Panc1 (cell line): ENCODE data around the gene CHCHD1. TPM values are rescaled to one million over a fixed set of nuclear protein-coding genes. Genes with fewer than 3 reads are reported as not detected.

Source experiments
- ATAC-seq: fragments of 200-7000 bp; cut with Tn5 transposase; 2 replicates; pipeline ENCODE4 v1.9.1; 2020; ENCODE audit warnings: mild to moderate bottlenecking, moderate library complexity
- BruUV-seq: library from RNA; stranded (reverse); fragments of 400-500 nt; replicated peaks from 2 replicates; lab custom pipeline; 2021; lab: Mats Ljungman, UMichigan
- CTCF ChIA-PET: fragments of 300-600 bp; sonication (Branson Sonifier 250); formaldehyde crosslinking; loops from one replicate; lab custom pipeline; 2022; ENCODE audit warnings: antibody characterized with exemption; lab: Charles Lee
- POLR2A ChIA-PET: fragments of 300-600 bp; sonication (Branson Sonifier 250); formaldehyde crosslinking; loops from one replicate; lab custom pipeline; 2022; ENCODE audit warnings: antibody characterized with exemption; lab: Charles Lee
- DNase-seq: peaks from one replicate; pipeline ENCODE4 v3.0.0-alpha.2; 2010; ENCODE audit warnings: low read depth, low spot score
- H3K27ac ChIP-seq: 2 replicates; pipeline ENCODE4 v1.5.1; 2011; ENCODE audit warnings: mild to moderate bottlenecking, low read length, inconsistent platforms
- H3K27me3 ChIP-seq: fragments of 200-500 bp; sonication (Bioruptor generic); 2 replicates; pipeline ENCODE4 v1.6.0; 2014; ENCODE audit warnings: low read length, inconsistent platforms; ENCODE audit not compliant: control insufficient read depth, insufficient read depth
- H3K36me3 ChIP-seq: fragments of 200-500 bp; sonication (Bioruptor generic); 2 replicates; pipeline ENCODE4 v1.5.1; 2014; ENCODE audit warnings: inconsistent platforms, mild to moderate bottlenecking, low read length, moderate library complexity; ENCODE audit not compliant: control insufficient read depth, insufficient read depth
- H3K4me1 ChIP-seq: 2 replicates; pipeline ENCODE4 v1.5.1; 2011; ENCODE audit warnings: inconsistent platforms, mild to moderate bottlenecking, low read length, moderate library complexity; ENCODE audit not compliant: control insufficient read depth, insufficient read depth
- H3K4me3 ChIP-seq, 2 experiments: 2 replicates each; pipeline ENCODE4 v1.5.1; 2011 to 2012; ENCODE audit warnings: low read depth in 2 of 2, low read length in 2 of 2, mild to moderate bottlenecking in 2 of 2, inconsistent platforms in 1 of 2, moderate library complexity in 1 of 2
- H3K9me3 ChIP-seq: fragments of 200-500 bp; sonication (Bioruptor generic); 2 replicates; pipeline ENCODE4 v1.5.1; 2014; ENCODE audit warnings: low read depth, mild to moderate bottlenecking, inconsistent platforms, low read length, moderate library complexity; ENCODE audit not compliant: control insufficient read depth, insufficient read depth
- CTCF ChIP-seq: fragments of 450-650 bp; IDR thresholded peaks from 2 replicates; pipeline ENCODE4 v1.5.1; 2017; ENCODE audit warnings: mild to moderate bottlenecking
- POLR2AphosphoS5 ChIP-seq: IDR thresholded peaks from 2 replicates; pipeline ENCODE4 v1.6.1; 2012; ENCODE audit warnings: mild to moderate bottlenecking, low read depth, low read length, moderate library complexity
- REST ChIP-seq, 2 experiments: IDR thresholded peaks; 2 replicates each; pipeline ENCODE4 v1.6.1; 2011 to 2012; ENCODE audit warnings: low read depth in 2 of 2, control low read depth in 1 of 2, low read length in 1 of 2, mild to moderate bottlenecking in 1 of 2, moderate library complexity in 1 of 2; ENCODE audit not compliant: insufficient read depth in 1 of 2
- SIN3A ChIP-seq: IDR thresholded peaks from 2 replicates; pipeline ENCODE4 v1.6.1; 2012; ENCODE audit warnings: low read depth, mild to moderate bottlenecking, low read length, moderate library complexity, borderline replicate concordance; ENCODE audit not compliant: insufficient read depth
- TCF7L2 ChIP-seq: IDR thresholded peaks from 2 replicates; pipeline ENCODE4 v1.6.1; 2011; ENCODE audit warnings: mild to moderate bottlenecking, low read depth, low read length, inconsistent platforms
- in situ Hi-C: cut with HindIII; loops from 2 replicates; pipeline ENCODE4 v1.10.0; 2016; ENCODE audit warnings: low sequenced_read_pairs, low pct_unique_long_range_greater_than_20kb
- intact Hi-C: fragments of 100-400 bp; cut with micrococcal nuclease; formaldehyde crosslinking; loops from one replicate; pipeline ENCODE4 v1.10.0; 2022; ENCODE audit not compliant: unreplicated experiment
- total RNA-seq: library from RNA; stranded (reverse); gene quantifications from one replicate; pipeline ENCODE4 v1.2.1, GENCODE V29; 2021; ENCODE audit not compliant: unreplicated experiment

Gene CHCHD1
- total RNA-seq, 1 experiment from 2014 or later, result 41.2 TPM

GRCh38 chr10:73743327-73743904, 38.4 kb upstream of the CHCHD1 start:
- H3K27me3 ChIP-seq, result no peaks in the 10 kb centered on the region
- TSS peak; percentile 100 for BruUV-seq
- peaks cover 23% of the 10 kb centered on the region for H3K4me1 ChIP-seq
- CTCF ChIA-PET, result no interaction called here
- peak overlapping the region; percentile 100 for H3K27ac ChIP-seq
- peak overlapping the region; percentile 91 to 97 for H3K4me3 ChIP-seq
- peaks cover 8% of the 10 kb centered on the region; the same call in 1 of the 2 replicates for H3K36me3 ChIP-seq
- intact Hi-C loops, result no loop called here
- TF ChIP-seq REST (IDR thresholded peaks at IDR 0.05; ENCODE audit: insufficient read depth in 1 of 2, low read depth in 2 of 2, low read length in 1 of 2) (0 out of 4 replicates have a peak, but pooled peaks of 1 of the 2 experiments have one; percentile 8), SIN3A (no peak)
- in situ Hi-C loops, result no loop called here
- DNase-seq (no peak), ATAC-seq (no peak; the same call in 1 of the 2 replicates)
- POLR2A ChIA-PET, result interaction anchor here (0.6 to 1.1 kb wide), 3 partner anchors 12 to 324 kb away, joined by 3 read pairs; no protein-coding TSS in a partner anchor
- no peaks in the 10 kb centered on the region for H3K9me3 ChIP-seq

- DNase-seq, result peak; percentile 92
- CTCF ChIA-PET, result interaction anchor here (0.7 kb wide), 1 partner anchor 26 kb away, joined by 3 read pairs; no protein-coding TSS in a partner anchor
- POLR2A ChIA-PET, result interaction anchor here (0.6 to 1.1 kb wide), 4 partner anchors 10 to 325 kb away, joined by 3 read pairs; no protein-coding TSS in a partner anchor
- peak within 1 kb of the TSS; percentile 91 to 97 for H3K4me3 ChIP-seq
- BruUV-seq, result no TSS peak
- ATAC-seq, result peak; percentile 98
- intact Hi-C loops (no loop called here), in situ Hi-C loops (no loop called here)
- peaks cover 8% of the 10 kb centered on the region for H3K36me3 ChIP-seq
- no peaks in the 10 kb centered on the region for H3K9me3 ChIP-seq
- peak within 1 kb of the TSS; percentile 100 for H3K27ac ChIP-seq
- TF ChIP-seq POLR2AphosphoS5, result peak; percentile 87
- TF ChIP-seq REST (IDR thresholded peaks at IDR 0.05; ENCODE audit: insufficient read depth in 1 of 2, low read depth in 2 of 2, low read length in 1 of 2), result no peak; a peak in 1 of 4 replicates
- TF ChIP-seq TCF7L2, result peak; percentile 99
- TF ChIP-seq CTCF, result no peak
- peak; percentile 82; the same call in 1 of the 2 replicates for TF ChIP-seq SIN3A
- no peaks in the 10 kb centered on the region for H3K27me3 ChIP-seq
- peaks cover 23% of the 10 kb centered on the region for H3K4me1 ChIP-seq
These were observed 37.8 kb upstream of the CHCHD1 start, which contains the start of gene SEC24C for GRCh38 chr10:73743905-73744663. SEC24C (plus strand) TSS chr10:73744372; CDS start chr10:73746833, 2,461 bp downstream.
